Fibroblast of peridontal ligament (primary cell): ENCODE data around the gene ATP10A.

ENCODE experiments used
- DNase-seq: peaks from one replicate; pipeline ENCODE4 v3.0.0-alpha.2; 2010; ENCODE audit errors: extremely low read depth

Gene ATP10A

GRCh38 chr15:25863111-25863967, at the start of gene ATP10A:
Gene ATP10A, minus strand, starts transcription at chr15:25863327. Its CDS starts 231 bp downstream, at chr15:25863096.
- peak; percentile 65 for DNase-seq

- no peak for DNase-seq
Observed at GRCh38 chr15:25912035-25912434, 48.9 kb upstream of the ATP10A start.

GRCh38 chr15:25910832-25911231, 47.7 kb upstream of the ATP10A start:
- DNase-seq: no peak

GRCh38 chr15:25909806-25910205, 46.7 kb upstream of the ATP10A start:
- DNase-seq: no peak

- no peak for DNase-seq
Observed at GRCh38 chr15:25909325-25909724, 46.2 kb upstream of the ATP10A start.

- DNase-seq: peak; percentile 62
Observed at GRCh38 chr15:25905140-25905539, 42.0 kb upstream of the ATP10A start.

GRCh38 chr15:25903024-25903581, 40.0 kb upstream of the ATP10A start:
- no peak for DNase-seq

- DNase-seq: no peak
Observed at GRCh38 chr15:25901811-25902605, 38.9 kb upstream of the ATP10A start.

- DNase-seq: no peak
Observed at GRCh38 chr15:25900901-25901300, 37.8 kb upstream of the ATP10A start.

- no peak for DNase-seq
Observed at GRCh38 chr15:25900431-25900830, 37.3 kb upstream of the ATP10A start.

GRCh38 chr15:25899870-25900269, 36.7 kb upstream of the ATP10A start:
- DNase-seq: no peak

- DNase-seq: no peak
Observed at GRCh38 chr15:25897658-25898057, 34.5 kb upstream of the ATP10A start.

- no peak for DNase-seq
Observed at GRCh38 chr15:25894371-25894902, 31.3 kb upstream of the ATP10A start.

GRCh38 chr15:25893596-25893995, 30.5 kb upstream of the ATP10A start:
- DNase-seq: no peak

GRCh38 chr15:25892126-25892525, 29.0 kb upstream of the ATP10A start:
- no peak for DNase-seq

GRCh38 chr15:25891081-25891480, 28.0 kb upstream of the ATP10A start:
- DNase-seq: no peak

- DNase-seq: peak; percentile 14
Observed at GRCh38 chr15:25890529-25890928, 27.4 kb upstream of the ATP10A start.

GRCh38 chr15:25887870-25888269, 24.7 kb upstream of the ATP10A start:
- DNase-seq: no peak

- DNase-seq: no peak
Observed at GRCh38 chr15:25886498-25887140, 23.5 kb upstream of the ATP10A start.

- DNase-seq: no peak
Observed at GRCh38 chr15:25884370-25884769, 21.2 kb upstream of the ATP10A start.

GRCh38 chr15:25883463-25884259, 20.5 kb upstream of the ATP10A start:
- peak; percentile 91 for DNase-seq
